ENCODE measurements around the gene FAM9C. TPM values are rescaled to one million over a fixed set of nuclear protein-coding genes. Genes with fewer than 3 reads are reported as not detected.
"Not testable (repeated sequence)": the region's sequence is repeated elsewhere in the genome, so short reads cannot be mapped to it uniquely, and the experiment has no call there.

FAM9C gene
- total RNA-seq, 1 experiment from 2014 or later = not detected

GRCh38 chrX:13086076-13086475 is 41.7 kb upstream of the FAM9C start:
- POLR2A ChIA-PET = interaction anchor here (0.9 kb wide), 1 partner anchor 1366 kb away, joined by 5 read pairs; no protein-coding TSS in a partner anchor
- Mint-ChIP-seq H3K4me1 (ENCODE audit: insufficient read depth, unreplicated experiment) (peaks cover 5% of the 10 kb centered on the region), H3K36me3 (ENCODE audit: insufficient read depth, unreplicated experiment) (no peaks in the 10 kb centered on the region), H3K4me3 (ENCODE audit: unreplicated experiment) (no peak overlapping the region), H3K27ac (ENCODE audit: low read depth, unreplicated experiment) (no peak overlapping the region), H3K9me3 (ENCODE audit: unreplicated experiment) (no peaks in the 10 kb centered on the region), H3K27me3 (ENCODE audit: insufficient read depth, unreplicated experiment) (peaks cover 30% of the 10 kb centered on the region)
- TF ChIP-seq CTCF (IDR thresholded peaks at IDR 0.05; ENCODE audit: unreplicated experiment) = no peak
- intact Hi-C loops (cut with micrococcal nuclease) = no loop called here
- DNase-seq (ENCODE audit: unreplicated experiment) = no peak
- CTCF ChIA-PET = no interaction called here
- BruUV-seq (replicated peaks) = no TSS peak

GRCh38 chrX:13085526-13085925 is 41.1 kb upstream of the FAM9C start:
- peaks cover 32% of the 10 kb centered on the region for H3K27me3 Mint-ChIP-seq (ENCODE audit: insufficient read depth, unreplicated experiment)
- H3K9me3 Mint-ChIP-seq (ENCODE audit: unreplicated experiment) = no peaks in the 10 kb centered on the region
- H3K36me3 Mint-ChIP-seq (ENCODE audit: insufficient read depth, unreplicated experiment) = no peaks in the 10 kb centered on the region
- ChIA-PET POLR2A (no interaction called here), CTCF (no interaction called here)
- DNase-seq (ENCODE audit: unreplicated experiment) = no peak
- peaks cover 5% of the 10 kb centered on the region for H3K4me1 Mint-ChIP-seq (ENCODE audit: insufficient read depth, unreplicated experiment)
- TF ChIP-seq CTCF (IDR thresholded peaks at IDR 0.05; ENCODE audit: unreplicated experiment) = no peak
- no peak overlapping the region for H3K27ac Mint-ChIP-seq (ENCODE audit: low read depth, unreplicated experiment)
- BruUV-seq (replicated peaks) = no TSS peak
- H3K4me3 Mint-ChIP-seq (ENCODE audit: unreplicated experiment) = no peak overlapping the region
- intact Hi-C loops (cut with micrococcal nuclease) = no loop called here

- peaks cover 32% of the 10 kb centered on the region for H3K27me3 Mint-ChIP-seq (ENCODE audit: insufficient read depth, unreplicated experiment)
- POLR2A ChIA-PET = no interaction called here
- intact Hi-C loops (cut with micrococcal nuclease) = no loop called here
- DNase-seq (ENCODE audit: unreplicated experiment) = no peak
- BruUV-seq (replicated peaks) = no TSS peak
- H3K27ac Mint-ChIP-seq (ENCODE audit: low read depth, unreplicated experiment) = no peak overlapping the region
- TF ChIP-seq CTCF (IDR thresholded peaks at IDR 0.05; ENCODE audit: unreplicated experiment) = no peak
- no peaks in the 10 kb centered on the region for H3K9me3 Mint-ChIP-seq (ENCODE audit: unreplicated experiment)
- no peak overlapping the region for H3K4me3 Mint-ChIP-seq (ENCODE audit: unreplicated experiment)
- CTCF ChIA-PET = no interaction called here
- H3K4me1 Mint-ChIP-seq (ENCODE audit: insufficient read depth, unreplicated experiment) = peaks cover 5% of the 10 kb centered on the region
- no peaks in the 10 kb centered on the region for H3K36me3 Mint-ChIP-seq (ENCODE audit: insufficient read depth, unreplicated experiment)
These were observed 40.2 kb upstream of the FAM9C start for GRCh38 chrX:13084611-13085010.

- BruUV-seq (replicated peaks); intact Hi-C loops (cut with micrococcal nuclease); H3K4me1 Mint-ChIP-seq (ENCODE audit: insufficient read depth, unreplicated experiment); DNase-seq (ENCODE audit: unreplicated experiment); H3K27ac Mint-ChIP-seq (ENCODE audit: low read depth, unreplicated experiment); H3K36me3 Mint-ChIP-seq (ENCODE audit: insufficient read depth, unreplicated experiment); H3K9me3 Mint-ChIP-seq (ENCODE audit: unreplicated experiment); POLR2A ChIA-PET; CTCF ChIA-PET; H3K4me3 Mint-ChIP-seq (ENCODE audit: unreplicated experiment): not testable (repeated sequence)
- H3K27me3 Mint-ChIP-seq (ENCODE audit: insufficient read depth, unreplicated experiment) = peaks cover 32% of the 10 kb centered on the region
These were observed 39.4 kb upstream of the FAM9C start for GRCh38 chrX:13083755-13084326.

All from MCF 10A (cell line).